GM23338 (cell line): ENCODE measurements around the gene SYNDIG1.

Experiments used
- CREB1 ChIP-seq: fragments of 250-450 bp; sonication (Bioruptor Pico); IDR thresholded peaks from 2 replicates; pipeline ENCODE4 v1.5.0; 2020; ENCODE audit warnings: low read depth, mild to moderate bottlenecking, moderate library complexity
- CTCF ChIP-seq, 2 experiments: fragments of 200-600 bp in 1 of 2; sonication (generic) in 1 of 2; conservative IDR thresholded peaks; 2 replicates each; pipeline versions ENCODE4 v1.5.1 to v1.6.1; 2016 to 2017; ENCODE audit warnings: antibody characterized with exemption in 2 of 2, low read depth in 2 of 2, mild to moderate bottlenecking in 2 of 2, moderate library complexity in 1 of 2
- EZH2 ChIP-seq: fragments of 200-600 bp; sonication (generic); IDR thresholded peaks from one replicate; pipeline ENCODE4 v1.8.0; 2017; ENCODE audit warnings: antibody characterized with exemption, mild to moderate bottlenecking, low read depth; ENCODE audit not compliant: unreplicated experiment
- POLR2AphosphoS5 ChIP-seq: IDR thresholded peaks from 2 replicates; pipeline ENCODE4 v1.6.1; 2016; ENCODE audit warnings: antibody characterized with exemption, low read depth
- REST ChIP-seq: IDR thresholded peaks from one replicate; pipeline ENCODE4 v1.6.1; 2018; ENCODE audit warnings: antibody characterized with exemption; ENCODE audit not compliant: unreplicated experiment

DNA sequence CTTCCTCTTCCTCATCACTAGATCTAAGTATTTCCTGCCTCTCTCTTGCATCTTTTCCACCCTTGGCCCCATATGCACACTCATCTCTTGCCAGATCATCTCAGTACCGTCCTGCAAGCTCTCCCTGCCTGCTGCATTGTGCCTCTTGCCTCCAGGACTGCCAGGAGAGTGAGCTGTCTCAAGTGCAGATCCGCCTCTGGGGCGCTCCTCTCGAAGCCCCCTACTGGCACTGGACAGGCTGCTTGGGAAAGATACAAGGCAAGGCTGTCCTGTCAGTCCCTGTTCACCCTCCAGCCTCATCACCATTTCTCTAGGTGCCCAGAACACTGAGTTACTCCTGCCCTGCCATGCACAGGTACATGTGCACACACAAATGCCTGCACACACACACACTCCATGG is 10.2 kb downstream of the SYNDIG1 start:
- TF ChIP-seq CTCF (conservative IDR thresholded peaks at IDR 0.05; ENCODE audit: low read depth in 2 of 2) (peak; percentile 20 to 25; a peak in 2 of 4 replicates), EZH2 (no peak), REST (no peak), CREB1 (CRISPR knock-in tag) (no peak), POLR2AphosphoS5 (no peak)
